ENCODE measurements around the gene DELE1.
"Not testable (repeated sequence)": the region's sequence is repeated elsewhere in the genome, so short reads cannot be mapped to it uniquely, and the experiment has no call there.

Gene DELE1

DNA sequence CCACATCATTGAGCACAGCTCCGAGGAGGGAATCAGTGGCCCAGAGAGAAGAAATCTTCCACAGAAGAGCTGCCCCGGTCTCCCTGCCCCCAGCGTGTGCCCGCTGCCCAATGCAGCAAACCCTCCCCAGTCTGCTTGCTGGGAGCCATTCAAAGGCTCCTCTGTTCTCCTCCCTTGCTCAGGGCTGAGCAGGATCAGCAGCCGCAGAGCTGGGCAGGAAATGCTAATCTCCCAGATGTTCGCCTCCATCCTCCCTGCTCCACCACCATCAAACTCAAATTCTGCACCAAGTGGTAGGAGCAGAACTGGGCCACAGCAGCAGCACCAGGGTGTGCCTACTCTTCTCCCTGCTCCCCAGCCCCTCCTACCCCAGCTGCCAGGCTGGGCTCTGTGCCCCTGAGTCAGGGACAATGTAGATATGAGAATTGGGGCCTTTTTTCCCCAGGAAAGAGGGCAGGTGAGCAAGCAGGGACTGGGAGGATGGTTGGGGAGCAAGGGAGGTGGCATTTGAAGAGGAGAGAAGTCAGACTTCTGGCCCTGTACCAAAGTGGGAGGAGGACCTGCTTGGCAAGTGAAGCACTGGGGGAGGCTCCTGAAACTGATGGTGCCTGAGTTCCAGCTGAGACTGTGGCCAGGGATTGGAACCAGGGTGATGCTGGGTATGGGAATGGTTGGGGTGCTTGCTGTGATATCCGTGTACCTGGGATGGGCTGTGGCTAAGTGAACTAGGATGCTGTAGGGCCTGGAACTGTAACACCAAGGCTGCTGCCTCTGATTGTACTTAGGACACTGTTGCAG, 43.5 kb upstream of the DELE1 start:
- no peak for DNase-seq

DNA sequence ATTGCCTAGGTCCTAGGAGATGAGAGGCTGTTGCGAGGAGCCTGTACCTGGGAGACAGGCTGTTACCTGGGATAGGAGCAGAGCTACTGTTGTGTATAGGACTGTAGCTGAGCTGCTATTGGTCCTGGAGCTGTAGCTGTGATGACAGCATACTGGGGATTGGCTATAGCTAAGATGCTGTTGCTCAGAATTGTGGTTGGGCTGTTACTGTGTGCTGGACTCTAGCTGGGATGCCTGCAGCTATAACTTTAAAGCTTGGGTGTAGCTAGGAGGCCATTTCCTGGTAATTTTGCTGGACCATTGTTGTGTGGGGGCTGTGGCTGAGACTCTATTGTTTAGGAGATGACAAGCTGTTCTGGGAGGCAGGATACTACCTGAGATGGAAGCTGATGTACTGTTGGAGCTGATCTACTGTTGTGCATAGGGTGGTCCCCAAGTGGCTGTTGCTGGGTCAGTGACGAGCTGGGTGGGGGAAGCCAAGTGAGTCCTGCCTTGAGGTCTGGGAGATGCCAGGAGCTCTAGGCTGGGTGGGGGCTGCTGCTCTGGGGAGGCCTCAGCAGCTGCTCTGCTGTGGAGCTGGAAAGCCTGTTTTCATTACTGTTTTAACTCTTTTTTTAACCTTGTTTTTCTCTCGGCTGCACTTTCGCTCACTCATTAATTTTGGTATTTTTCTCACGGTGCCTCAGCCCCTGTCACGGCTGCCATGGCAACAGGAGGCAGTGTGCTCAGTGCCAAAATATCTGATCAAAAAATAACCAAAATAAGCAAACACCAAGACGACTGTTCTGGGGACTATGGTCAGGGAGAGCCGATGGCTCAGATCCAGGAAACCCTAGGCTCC, 42.5 kb upstream of the DELE1 start:
- TF ChIP-seq GATA1 (IDR thresholded peaks at IDR 0.05; ENCODE audit: low read depth, low read length) (no peak), POLR2A (IDR thresholded peaks at IDR 0.05; ENCODE audit: low read length) (no peak)
- DNase-seq, result no peak

More for the DNA sequence above, 43.5 kb upstream of the DELE1 start:
- TF ChIP-seq GATA1 (IDR thresholded peaks at IDR 0.05; ENCODE audit: low read depth, low read length), result no peak
- TF ChIP-seq POLR2A (IDR thresholded peaks at IDR 0.05; ENCODE audit: low read length), result no peak

DNA sequence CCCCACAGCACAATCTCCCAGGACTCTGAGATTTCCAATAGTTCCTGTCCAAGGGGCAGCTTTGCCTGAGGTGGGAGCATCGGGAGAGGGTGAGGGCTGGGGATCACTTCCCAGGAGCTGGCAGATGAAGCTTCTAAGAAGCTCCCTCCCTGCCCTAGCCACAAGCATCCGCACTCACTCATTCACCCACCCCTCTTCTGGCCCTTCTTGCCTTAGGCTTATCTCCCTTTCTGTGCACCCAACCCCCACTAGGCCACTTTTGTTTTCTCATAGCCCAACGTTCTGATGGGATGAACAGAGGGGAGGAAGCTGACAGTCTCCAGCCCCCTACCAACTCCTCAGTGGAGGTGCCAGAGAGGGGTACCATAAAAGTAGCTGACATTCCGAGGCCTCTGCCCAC, 41.8 kb upstream of the DELE1 start:
- DNase-seq, result no peak
- TF ChIP-seq GATA1 (IDR thresholded peaks at IDR 0.05; ENCODE audit: low read depth, low read length) (no peak), POLR2A (IDR thresholded peaks at IDR 0.05; ENCODE audit: low read length) (no peak)

DNA sequence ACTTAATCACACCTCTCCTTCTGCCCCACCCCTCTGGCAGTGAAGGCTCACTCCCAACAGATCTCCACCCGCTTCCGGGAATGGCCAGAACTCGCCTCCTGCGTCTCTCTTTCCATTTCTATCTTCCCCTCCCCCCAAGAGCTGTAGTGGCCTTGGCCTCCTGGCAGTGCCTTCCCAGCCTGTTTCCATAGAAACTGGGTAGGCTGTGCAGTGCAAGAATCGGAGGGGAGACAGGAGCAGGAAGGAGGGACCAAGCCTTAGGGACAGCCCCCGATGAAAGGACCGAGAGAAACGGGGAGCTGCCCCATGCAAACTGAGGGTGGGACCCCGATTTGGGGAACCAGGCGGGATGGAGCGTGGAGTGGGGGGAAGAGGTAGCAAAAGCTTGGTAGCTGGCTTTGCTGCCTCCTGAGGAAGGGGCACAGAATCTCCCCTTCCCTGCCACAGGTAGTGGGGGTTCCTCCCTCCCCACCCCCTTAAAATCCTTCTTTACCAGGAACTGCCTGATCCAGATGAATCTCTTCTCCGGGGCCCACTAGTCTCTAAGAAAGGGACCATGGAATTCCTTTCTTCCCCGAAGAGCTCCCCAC, 41.0 kb upstream of the DELE1 start:
- no peak for DNase-seq
- TF ChIP-seq GATA1 (IDR thresholded peaks at IDR 0.05; ENCODE audit: low read depth, low read length), result no peak
- no peak for TF ChIP-seq POLR2A (IDR thresholded peaks at IDR 0.05; ENCODE audit: low read length)

DNA sequence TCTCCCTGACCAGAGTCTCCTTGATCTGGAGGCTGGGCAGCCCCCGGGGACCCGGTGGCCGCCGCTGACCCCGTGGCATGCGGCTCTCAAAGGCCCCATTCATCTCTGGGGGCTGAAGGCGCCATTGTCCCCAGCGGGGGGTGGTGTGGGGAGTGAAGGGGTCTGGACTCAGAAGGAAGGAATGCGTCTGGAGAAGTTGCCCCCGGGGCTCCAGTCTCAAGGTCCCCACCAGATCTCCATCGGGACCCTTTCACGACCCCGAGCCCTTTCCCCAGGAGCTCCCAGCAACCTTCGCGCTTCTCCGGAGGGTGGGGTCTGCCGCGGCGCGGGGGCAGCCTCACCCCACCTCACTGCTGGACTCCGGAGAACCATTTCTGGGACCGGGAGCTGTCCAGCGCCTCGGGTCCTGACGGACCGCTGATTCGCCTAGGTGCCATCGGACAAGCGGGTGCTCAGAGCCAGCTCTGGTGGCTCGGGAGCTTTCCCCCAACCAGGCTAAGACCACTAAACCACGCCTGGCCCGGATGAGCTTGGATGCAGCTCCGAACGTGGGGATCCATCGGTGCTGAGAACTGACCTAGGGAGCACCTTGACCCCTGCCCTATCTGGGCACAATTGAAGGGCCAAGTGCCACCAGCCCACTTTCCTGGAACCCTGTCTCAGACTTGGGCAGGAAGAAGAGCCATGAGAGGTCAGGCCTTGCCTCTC, 40.3 kb upstream of the DELE1 start:
- peak; percentile 33 to 41 for DNase-seq

DNA sequence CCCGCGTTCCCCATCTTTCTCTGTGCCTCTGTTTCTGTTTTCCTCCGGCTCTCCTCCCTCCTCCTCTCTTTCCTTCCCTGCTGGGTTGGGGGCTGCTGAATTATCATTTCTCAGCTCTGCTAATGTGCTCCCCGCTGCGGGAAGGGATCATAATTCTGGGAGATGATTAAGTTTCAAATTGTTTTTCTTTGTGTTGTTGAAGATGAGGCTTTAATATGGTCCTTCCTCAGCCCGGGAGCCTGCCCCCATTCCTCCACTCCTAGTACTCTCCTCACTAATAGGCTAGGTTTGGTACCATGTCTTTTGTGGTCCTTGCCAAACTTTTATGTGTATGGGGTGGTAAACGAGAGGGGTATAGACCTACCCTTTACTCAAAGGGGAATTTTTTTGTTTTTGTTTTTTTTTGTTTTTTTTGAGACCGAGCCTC, 39.8 kb upstream of the DELE1 start:
- TF ChIP-seq GATA1 (IDR thresholded peaks at IDR 0.05; ENCODE audit: low read depth, low read length), result no peak
- no peak for DNase-seq

More for the DNA sequence above, 40.3 kb upstream of the DELE1 start:
- TF ChIP-seq GATA1 (IDR thresholded peaks at IDR 0.05; ENCODE audit: low read depth, low read length) (no peak), POLR2A (IDR thresholded peaks at IDR 0.05; ENCODE audit: low read length) (no peak)

DNA sequence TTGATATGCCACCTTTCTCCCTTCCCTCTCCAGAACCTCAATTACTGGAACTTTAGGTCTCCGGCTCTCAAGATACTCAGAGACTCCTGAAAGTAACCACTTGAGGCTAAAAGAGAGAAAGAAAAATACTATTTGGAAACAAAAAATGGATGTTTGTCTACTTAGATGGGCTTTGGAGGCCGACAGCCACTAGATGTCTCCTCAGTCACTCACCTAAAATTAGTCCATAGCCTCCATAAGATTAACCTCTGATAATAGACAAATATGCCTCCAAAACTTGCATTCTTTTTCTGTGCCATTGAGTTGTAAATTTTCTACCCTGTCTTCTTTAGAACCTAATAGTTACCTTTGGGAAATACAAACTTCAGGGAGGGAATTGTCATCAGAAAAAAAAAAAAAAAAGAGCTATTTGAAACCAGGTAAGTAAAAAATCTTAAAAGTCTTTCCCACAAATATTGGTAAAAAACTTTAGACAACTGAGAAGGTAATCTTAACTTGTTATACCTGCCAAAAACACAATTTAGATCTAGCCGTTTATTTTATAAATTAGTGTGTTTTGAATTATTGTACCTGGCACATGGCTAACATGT, 34.3 kb upstream of the DELE1 start:
- peak in 1 of 2 experiments; percentile 11 for DNase-seq
- TF ChIP-seq GATA1 (IDR thresholded peaks at IDR 0.05; ENCODE audit: low read depth, low read length), result no peak
- TF ChIP-seq POLR2A (IDR thresholded peaks at IDR 0.05; ENCODE audit: low read length), result no peak

DNA sequence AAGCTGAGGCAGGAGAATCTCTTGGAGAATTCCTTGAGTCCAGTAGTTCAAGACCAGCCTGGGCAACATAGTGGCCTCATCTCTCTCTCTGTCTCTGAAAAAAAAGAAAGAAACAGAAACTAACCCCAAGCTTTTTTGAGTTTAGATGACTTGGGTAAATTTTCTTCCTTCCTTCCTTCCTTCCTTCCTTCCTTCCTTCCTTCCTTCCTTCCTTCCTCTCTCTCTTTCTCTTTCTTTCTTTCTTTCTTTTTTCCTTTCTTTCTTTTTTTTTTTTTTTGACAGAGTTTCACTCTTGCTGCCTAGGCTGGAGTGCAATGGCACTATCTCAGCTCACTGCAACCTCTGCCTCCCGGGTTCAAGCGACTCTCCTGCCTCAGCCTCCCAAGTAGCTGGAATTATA, 33.2 kb upstream of the DELE1 start:
- not testable (repeated sequence) for DNase-seq

DNA sequence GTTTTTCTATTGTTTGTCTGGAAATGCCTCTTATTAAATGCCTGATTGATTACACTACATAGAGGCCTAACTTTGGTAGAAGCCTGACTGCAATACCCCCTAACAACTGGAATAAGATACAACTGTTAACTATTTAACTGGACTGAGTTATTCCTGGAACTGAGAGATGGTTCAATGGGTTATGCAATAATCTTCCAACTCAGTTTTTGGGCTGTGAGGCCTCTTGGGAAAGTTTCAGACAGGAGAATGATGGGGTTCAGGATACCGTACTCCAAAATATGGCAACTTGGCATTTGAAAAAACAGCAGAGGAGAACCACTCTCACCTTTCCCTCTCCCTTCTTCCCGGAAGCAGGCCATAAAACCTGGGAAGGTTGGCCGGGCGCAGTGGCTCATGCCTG, 26.2 kb upstream of the DELE1 start:
- DNase-seq, result no peak
- no peak for TF ChIP-seq GATA1 (IDR thresholded peaks at IDR 0.05; ENCODE audit: low read depth, low read length)
- TF ChIP-seq POLR2A (IDR thresholded peaks at IDR 0.05; ENCODE audit: low read length), result no peak

DNA sequence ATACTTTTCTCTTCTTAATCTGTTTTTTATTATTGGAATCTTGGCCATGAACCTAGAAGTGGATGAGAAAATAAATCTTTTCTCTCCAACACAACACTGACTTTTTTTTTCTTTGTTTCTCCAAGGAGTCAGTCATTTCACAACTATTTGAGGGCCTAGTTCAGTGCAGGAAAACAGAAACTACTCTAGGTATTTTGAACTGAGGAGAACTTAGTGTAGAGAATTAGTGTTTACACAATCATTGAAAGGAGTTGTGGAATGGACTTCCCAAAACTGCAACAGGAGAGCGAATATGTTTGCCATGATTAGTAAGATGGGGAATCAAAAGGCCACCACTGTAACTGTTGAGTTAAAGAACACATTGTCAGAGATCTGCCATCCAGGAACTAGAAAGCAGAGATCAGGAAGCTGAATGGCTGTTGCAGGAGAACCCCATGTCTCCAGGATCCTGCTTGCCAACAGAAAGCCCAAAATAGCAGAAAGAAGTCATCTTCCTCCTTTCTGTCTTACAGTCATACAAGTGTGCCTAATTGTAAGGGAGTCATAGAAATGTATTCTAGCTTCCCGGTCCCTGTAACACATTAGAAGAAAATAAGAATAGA, 25.1 kb upstream of the DELE1 start:
- DNase-seq, result no peak
- TF ChIP-seq POLR2A (IDR thresholded peaks at IDR 0.05; ENCODE audit: low read length) (no peak), GATA1 (IDR thresholded peaks at IDR 0.05; ENCODE audit: low read depth, low read length) (no peak)

DNA sequence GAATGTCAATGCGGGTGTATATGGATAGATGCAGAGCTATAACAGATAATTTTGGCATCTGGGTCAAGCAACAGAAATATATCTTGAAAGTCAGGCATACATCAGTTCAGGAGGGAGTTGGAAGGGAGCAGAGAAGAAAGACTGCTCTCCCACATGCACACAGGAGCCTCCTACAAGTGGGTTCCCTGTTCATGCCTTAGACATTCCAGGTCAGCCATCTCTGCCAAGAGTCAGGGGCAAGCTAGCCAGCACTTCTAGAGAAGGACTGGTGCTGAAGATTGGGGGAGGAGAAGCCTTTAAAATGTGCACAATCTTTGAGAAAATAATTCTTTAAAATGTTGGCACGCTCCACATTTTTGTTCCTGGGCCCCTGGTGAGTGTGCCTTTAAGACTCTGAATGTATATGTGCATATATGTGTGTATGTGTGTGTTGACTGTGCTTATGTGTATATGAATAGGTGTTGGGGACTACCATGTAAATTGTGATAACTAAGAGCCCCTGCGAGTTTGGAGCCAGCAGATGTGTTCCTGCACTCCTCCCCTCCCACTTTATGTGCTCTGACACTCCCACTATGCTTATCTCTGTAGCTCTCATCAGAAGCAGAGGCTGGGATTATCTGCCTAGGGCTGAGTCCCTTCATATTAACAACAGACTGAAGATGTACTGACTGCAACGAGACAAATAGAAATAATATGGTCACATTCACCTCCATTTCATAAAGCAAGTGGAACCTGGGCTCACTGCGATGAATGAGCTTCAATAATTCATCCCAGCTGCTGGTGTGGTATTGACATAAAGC, 21.5 kb upstream of the DELE1 start:
- no peak for TF ChIP-seq GATA1 (IDR thresholded peaks at IDR 0.05; ENCODE audit: low read depth, low read length)
- no peak for TF ChIP-seq POLR2A (IDR thresholded peaks at IDR 0.05; ENCODE audit: low read length)
- DNase-seq, result peak; percentile 14 to 31

DNA sequence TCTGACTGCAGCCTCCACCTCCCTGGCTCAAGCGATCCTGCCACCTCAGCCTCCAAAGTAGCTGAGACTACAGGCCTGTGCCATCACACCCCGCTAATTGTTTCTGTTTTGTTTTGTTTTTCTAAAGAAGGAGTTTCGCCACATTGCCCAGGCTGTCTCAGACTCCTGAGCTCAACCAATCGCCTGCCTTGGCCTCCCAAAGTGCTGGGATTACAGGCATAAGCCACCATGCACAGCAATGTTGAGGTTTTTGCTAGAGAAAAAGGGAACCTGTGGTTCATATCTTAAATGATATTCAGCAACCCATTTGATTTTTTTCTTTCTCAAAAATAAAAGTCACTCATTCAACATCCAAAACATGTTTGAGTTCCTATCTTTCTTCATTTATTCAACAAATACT, 20.4 kb upstream of the DELE1 start:
- DNase-seq, result no peak
- no peak for TF ChIP-seq GATA1 (IDR thresholded peaks at IDR 0.05; ENCODE audit: low read depth, low read length)
- no peak for TF ChIP-seq POLR2A (IDR thresholded peaks at IDR 0.05; ENCODE audit: low read length)

Measured in erythroblast (primary cell).